ENCODE results near the gene MUTYH. TPM values are rescaled to one million over a fixed set of nuclear protein-coding genes. Genes with fewer than 3 reads are reported as not detected.

Gene MUTYH
- total RNA-seq, 1 experiment from 2014 or later, result 65.7 TPM

DNA sequence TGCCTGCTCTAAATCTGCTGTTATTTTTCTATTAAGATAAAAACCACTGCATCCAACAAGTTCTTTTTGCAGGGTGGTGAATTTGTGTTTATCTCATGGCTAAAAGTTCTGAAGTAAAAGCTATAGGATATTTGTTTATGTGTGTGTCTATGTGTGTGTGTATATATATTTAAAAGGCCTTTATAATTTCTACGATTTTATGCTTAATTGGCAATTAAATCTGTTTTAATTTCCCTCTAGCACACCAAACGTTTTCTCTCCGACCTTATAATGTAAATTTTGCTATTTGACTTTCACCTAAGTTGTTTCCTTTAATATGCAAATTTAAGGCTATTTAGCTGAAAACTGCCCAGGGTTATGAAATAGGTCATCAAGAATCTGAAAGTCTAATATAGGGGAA, 33.3 kb downstream of the MUTYH start:
- Mint-ChIP-seq H3K4me1 (peaks cover 40% of the 10 kb centered on the region), H3K27ac (no peak overlapping the region), H3K27me3 (ENCODE audit: low read depth) (no peaks in the 10 kb centered on the region), H3K9me3 (peaks cover 7% of the 10 kb centered on the region; the same call in 1 of the 2 replicates), H3K36me3 (peaks cover 6% of the 10 kb centered on the region; the same call in 1 of the 2 replicates), H3K4me3 (peak overlapping the region; percentile 51)
- CTCF ChIA-PET, result interaction anchor here (1.4 to 11.1 kb wide), 2 partner anchors 18 to 291 kb away, joined by 3 to 317 read pairs; partner anchors contain the start of genes HECTD3 and UROD
- DNase-seq (ENCODE audit: low spot score) (no peak), ATAC-seq (no peak)
- POLR2A ChIA-PET, result no interaction called here
- TF ChIP-seq ZNF317 (CRISPR knock-in tag; IDR thresholded peaks at IDR 0.05; ENCODE audit: borderline replicate concordance, low read depth), result no peak
- TF ChIP-seq, protein P1, sequence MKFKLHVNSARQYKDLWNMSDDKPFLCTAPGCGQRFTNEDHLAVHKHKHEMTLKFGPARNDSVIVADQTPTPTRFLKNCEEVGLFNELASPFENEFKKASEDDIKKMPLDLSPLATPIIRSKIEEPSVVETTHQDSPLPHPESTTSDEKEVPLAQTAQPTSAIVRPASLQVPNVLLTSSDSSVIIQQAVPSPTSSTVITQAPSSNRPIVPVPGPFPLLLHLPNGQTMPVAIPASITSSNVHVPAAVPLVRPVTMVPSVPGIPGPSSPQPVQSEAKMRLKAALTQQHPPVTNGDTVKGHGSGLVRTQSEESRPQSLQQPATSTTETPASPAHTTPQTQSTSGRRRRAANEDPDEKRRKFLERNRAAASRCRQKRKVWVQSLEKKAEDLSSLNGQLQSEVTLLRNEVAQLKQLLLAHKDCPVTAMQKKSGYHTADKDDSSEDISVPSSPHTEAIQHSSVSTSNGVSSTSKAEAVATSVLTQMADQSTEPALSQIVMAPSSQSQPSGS (CRISPR knock-in tag; IDR thresholded peaks at IDR 0.05; ENCODE audit: borderline replicate concordance, low read depth), result no peak
- TF ChIP-seq MXD4 (CRISPR knock-in tag; IDR thresholded peaks at IDR 0.05; ENCODE audit: borderline replicate concordance), result no peak

DNA sequence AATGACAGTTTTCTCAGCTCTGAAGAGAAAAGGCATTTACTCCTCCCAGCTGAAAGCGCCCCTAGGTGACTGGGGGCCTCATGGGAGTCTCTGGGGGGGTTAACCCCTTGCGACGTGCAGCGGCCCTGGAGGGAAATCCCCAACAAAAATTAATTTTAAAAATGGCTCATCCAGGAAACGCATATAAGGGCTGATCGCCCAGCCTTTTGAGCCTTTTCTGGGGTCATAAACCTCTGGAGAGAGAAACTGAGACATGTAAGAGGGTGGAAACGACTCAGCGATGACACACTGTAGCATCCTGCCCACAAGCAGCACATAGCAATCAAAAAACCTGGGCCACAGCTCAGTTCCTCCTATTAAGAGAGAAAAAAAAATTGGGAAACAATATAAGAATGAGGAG, 33.9 kb downstream of the MUTYH start:
- Mint-ChIP-seq H3K36me3 (peaks cover 6% of the 10 kb centered on the region; the same call in 1 of the 2 replicates), H3K27ac (peak overlapping the region; percentile 95), H3K9me3 (peaks cover 6% of the 10 kb centered on the region; the same call in 1 of the 2 replicates), H3K4me3 (peak overlapping the region; percentile 51), H3K4me1 (peaks cover 45% of the 10 kb centered on the region), H3K27me3 (ENCODE audit: low read depth) (no peaks in the 10 kb centered on the region)
- ATAC-seq, result no peak
- CTCF ChIA-PET, result interaction anchor here (0.8 to 11.1 kb wide), 7 partner anchors 14 to 291 kb away, joined by 3 to 317 read pairs (median 5); partner anchors contain the start of genes HECTD3, MUTYH, TOE1 and UROD
- POLR2A ChIA-PET, result interaction anchor here (2.3 to 5.3 kb wide), 2 partner anchors 21 to 34 kb away, joined by 12 to 52 read pairs; partner anchors contain the start of genes HPDL, MUTYH and TOE1
- TF ChIP-seq, protein P2, sequence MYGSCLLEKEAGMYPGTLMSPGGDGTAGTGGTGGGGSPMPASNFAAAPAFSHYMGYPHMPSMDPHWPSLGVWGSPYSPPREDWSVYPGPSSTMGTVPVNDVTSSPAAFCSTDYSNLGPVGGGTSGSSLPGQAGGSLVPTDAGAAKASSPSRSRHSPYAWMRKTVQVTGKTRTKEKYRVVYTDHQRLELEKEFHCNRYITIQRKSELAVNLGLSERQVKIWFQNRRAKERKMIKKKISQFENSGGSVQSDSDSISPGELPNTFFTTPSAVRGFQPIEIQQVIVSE (CRISPR knock-in tag; IDR thresholded peaks at IDR 0.05; ENCODE audit: borderline replicate concordance), result no peak
- DNase-seq (ENCODE audit: low spot score), result no peak

DNA sequence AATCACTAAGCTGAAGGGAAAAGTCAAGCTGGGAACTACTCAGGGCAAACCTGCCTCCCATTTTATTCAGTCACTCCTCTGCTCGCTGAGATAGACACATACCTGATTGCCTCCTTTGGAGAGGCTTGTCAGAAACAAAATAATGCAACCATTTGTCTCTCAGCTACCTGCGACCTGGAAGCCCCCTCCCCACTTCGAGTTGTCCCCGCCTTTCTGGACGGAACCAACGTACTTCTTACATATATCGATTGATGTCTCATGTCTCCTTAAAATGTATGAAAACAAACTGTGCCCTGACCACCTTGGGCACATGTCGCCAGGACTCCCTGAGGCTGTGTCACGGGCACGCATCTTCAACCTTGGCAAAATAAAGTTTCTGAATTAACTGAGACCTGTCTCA, 35.0 kb downstream of the MUTYH start:
- peaks cover 53% of the 10 kb centered on the region for H3K4me1 Mint-ChIP-seq
- peak overlapping the region; percentile 86 for H3K4me3 Mint-ChIP-seq
- POLR2A ChIA-PET, result interaction anchor here (1.0 to 5.3 kb wide), 3 partner anchors 23 to 293 kb away, joined by 3 to 52 read pairs (median 12); partner anchors contain the start of genes HPDL, MUTYH, TOE1 and UROD
- DNase-seq (ENCODE audit: low spot score) (no peak), ATAC-seq (no peak)
- no peaks in the 10 kb centered on the region for H3K27me3 Mint-ChIP-seq (ENCODE audit: low read depth)
- CTCF ChIA-PET, result interaction anchor here (0.8 to 11.1 kb wide), 7 partner anchors 15 to 290 kb away, joined by 3 to 317 read pairs (median 3); partner anchors contain the start of genes HECTD3, MUTYH, TOE1 and UROD
- no peaks in the 10 kb centered on the region for H3K9me3 Mint-ChIP-seq
- no peaks in the 10 kb centered on the region for H3K36me3 Mint-ChIP-seq
- H3K27ac Mint-ChIP-seq, result peak overlapping the region; percentile 95; the same call in 1 of the 2 replicates
- TF ChIP-seq, protein P3, sequence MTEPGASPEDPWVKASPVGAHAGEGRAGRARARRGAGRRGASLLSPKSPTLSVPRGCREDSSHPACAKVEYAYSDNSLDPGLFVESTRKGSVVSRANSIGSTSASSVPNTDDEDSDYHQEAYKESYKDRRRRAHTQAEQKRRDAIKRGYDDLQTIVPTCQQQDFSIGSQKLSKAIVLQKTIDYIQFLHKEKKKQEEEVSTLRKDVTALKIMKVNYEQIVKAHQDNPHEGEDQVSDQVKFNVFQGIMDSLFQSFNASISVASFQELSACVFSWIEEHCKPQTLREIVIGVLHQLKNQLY (CRISPR knock-in tag; IDR thresholded peaks at IDR 0.05), result no peak
- TF ChIP-seq ZNF317 (CRISPR knock-in tag; IDR thresholded peaks at IDR 0.05; ENCODE audit: borderline replicate concordance, low read depth) (no peak), ZNF396 (CRISPR knock-in tag; IDR thresholded peaks at IDR 0.05; ENCODE audit: borderline replicate concordance) (no peak), ZNF423 (CRISPR knock-in tag; IDR thresholded peaks at IDR 0.05) (no peak), HMGA2 (CRISPR knock-in tag; IDR thresholded peaks at IDR 0.05) (no peak), ATF1 (CRISPR knock-in tag; IDR thresholded peaks at IDR 0.05) (no peak), TP53 (CRISPR knock-in tag; IDR thresholded peaks at IDR 0.05) (no peak), ESRRA (CRISPR knock-in tag; IDR thresholded peaks at IDR 0.05; ENCODE audit: borderline replicate concordance) (no peak), NR1H2 (CRISPR knock-in tag; IDR thresholded peaks at IDR 0.05) (no peak), OVOL2 (CRISPR knock-in tag; IDR thresholded peaks at IDR 0.05; ENCODE audit: borderline replicate concordance) (no peak), FOXP1 (CRISPR knock-in tag; IDR thresholded peaks at IDR 0.05; ENCODE audit: borderline replicate concordance) (no peak), ZNF263 (CRISPR knock-in tag; IDR thresholded peaks at IDR 0.05; ENCODE audit: low read depth) (no peak)
- TF ChIP-seq, protein P4, sequence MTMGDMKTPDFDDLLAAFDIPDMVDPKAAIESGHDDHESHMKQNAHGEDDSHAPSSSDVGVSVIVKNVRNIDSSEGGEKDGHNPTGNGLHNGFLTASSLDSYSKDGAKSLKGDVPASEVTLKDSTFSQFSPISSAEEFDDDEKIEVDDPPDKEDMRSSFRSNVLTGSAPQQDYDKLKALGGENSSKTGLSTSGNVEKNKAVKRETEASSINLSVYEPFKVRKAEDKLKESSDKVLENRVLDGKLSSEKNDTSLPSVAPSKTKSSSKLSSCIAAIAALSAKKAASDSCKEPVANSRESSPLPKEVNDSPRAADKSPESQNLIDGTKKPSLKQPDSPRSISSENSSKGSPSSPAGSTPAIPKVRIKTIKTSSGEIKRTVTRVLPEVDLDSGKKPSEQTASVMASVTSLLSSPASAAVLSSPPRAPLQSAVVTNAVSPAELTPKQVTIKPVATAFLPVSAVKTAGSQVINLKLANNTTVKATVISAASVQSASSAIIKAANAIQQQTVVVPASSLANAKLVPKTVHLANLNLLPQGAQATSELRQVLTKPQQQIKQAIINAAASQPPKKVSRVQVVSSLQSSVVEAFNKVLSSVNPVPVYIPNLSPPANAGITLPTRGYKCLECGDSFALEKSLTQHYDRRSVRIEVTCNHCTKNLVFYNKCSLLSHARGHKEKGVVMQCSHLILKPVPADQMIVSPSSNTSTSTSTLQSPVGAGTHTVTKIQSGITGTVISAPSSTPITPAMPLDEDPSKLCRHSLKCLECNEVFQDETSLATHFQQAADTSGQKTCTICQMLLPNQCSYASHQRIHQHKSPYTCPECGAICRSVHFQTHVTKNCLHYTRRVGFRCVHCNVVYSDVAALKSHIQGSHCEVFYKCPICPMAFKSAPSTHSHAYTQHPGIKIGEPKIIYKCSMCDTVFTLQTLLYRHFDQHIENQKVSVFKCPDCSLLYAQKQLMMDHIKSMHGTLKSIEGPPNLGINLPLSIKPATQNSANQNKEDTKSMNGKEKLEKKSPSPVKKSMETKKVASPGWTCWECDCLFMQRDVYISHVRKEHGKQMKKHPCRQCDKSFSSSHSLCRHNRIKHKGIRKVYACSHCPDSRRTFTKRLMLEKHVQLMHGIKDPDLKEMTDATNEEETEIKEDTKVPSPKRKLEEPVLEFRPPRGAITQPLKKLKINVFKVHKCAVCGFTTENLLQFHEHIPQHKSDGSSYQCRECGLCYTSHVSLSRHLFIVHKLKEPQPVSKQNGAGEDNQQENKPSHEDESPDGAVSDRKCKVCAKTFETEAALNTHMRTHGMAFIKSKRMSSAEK (CRISPR knock-in tag; IDR thresholded peaks at IDR 0.05; ENCODE audit: borderline replicate concordance), result no peak
- TF ChIP-seq, protein P5, sequence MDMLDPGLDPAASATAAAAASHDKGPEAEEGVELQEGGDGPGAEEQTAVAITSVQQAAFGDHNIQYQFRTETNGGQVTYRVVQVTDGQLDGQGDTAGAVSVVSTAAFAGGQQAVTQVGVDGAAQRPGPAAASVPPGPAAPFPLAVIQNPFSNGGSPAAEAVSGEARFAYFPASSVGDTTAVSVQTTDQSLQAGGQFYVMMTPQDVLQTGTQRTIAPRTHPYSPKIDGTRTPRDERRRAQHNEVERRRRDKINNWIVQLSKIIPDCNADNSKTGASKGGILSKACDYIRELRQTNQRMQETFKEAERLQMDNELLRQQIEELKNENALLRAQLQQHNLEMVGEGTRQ (CRISPR knock-in tag; IDR thresholded peaks at IDR 0.05), result no peak
- TF ChIP-seq, protein P6, sequence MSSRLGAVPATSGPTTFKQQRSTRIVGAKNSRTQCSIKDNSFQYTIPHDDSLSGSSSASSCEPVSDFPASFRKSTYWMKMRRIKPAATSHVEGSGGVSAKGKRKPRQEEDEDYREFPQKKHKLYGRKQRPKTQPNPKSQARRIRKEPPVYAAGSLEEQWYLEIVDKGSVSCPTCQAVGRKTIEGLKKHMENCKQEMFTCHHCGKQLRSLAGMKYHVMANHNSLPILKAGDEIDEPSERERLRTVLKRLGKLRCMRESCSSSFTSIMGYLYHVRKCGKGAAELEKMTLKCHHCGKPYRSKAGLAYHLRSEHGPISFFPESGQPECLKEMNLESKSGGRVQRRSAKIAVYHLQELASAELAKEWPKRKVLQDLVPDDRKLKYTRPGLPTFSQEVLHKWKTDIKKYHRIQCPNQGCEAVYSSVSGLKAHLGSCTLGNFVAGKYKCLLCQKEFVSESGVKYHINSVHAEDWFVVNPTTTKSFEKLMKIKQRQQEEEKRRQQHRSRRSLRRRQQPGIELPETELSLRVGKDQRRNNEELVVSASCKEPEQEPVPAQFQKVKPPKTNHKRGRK (CRISPR knock-in tag; IDR thresholded peaks at IDR 0.05; ENCODE audit: borderline replicate concordance), result no peak
- TF ChIP-seq, protein P1 (CRISPR knock-in tag; IDR thresholded peaks at IDR 0.05; ENCODE audit: borderline replicate concordance, low read depth), result no peak

Data from WTC11 (cell line).